Astrocyte (in vitro differentiated cells and primary cell): ENCODE data around the gene PCK1.

Experiments
- EZH2 ChIP-seq: IDR thresholded peaks from 2 replicates; pipeline ENCODE4 v1.6.1; 2012; ENCODE audit warnings: mild to moderate bottlenecking, low read length, inconsistent platforms; ENCODE audit not compliant: insufficient read depth
- TF ChIP-seq, protein P1 (sequence below): IDR thresholded peaks from 2 replicates; pipeline ENCODE4 v1.5.1; 2011; ENCODE audit warnings: low read depth, mild to moderate bottlenecking, inconsistent platforms, low read length, moderate library complexity; ENCODE audit not compliant: insufficient read depth

GRCh38 chr20:57589728-57590484, 29.0 kb downstream of the PCK1 start:
- TF ChIP-seq, protein P1, sequence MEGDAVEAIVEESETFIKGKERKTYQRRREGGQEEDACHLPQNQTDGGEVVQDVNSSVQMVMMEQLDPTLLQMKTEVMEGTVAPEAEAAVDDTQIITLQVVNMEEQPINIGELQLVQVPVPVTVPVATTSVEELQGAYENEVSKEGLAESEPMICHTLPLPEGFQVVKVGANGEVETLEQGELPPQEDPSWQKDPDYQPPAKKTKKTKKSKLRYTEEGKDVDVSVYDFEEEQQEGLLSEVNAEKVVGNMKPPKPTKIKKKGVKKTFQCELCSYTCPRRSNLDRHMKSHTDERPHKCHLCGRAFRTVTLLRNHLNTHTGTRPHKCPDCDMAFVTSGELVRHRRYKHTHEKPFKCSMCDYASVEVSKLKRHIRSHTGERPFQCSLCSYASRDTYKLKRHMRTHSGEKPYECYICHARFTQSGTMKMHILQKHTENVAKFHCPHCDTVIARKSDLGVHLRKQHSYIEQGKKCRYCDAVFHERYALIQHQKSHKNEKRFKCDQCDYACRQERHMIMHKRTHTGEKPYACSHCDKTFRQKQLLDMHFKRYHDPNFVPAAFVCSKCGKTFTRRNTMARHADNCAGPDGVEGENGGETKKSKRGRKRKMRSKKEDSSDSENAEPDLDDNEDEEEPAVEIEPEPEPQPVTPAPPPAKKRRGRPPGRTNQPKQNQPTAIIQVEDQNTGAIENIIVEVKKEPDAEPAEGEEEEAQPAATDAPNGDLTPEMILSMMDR: no peak
- no peak for TF ChIP-seq EZH2
